Endothelial cell of umbilical vein (primary cell): ENCODE measurements around the gene ARMC8. TPM values are rescaled to one million over a fixed set of nuclear protein-coding genes. Genes with fewer than 3 reads are reported as not detected.

ENCODE experiments used
- BruUV-seq: library from RNA; stranded (reverse); fragments of 400-500 nt; replicated peaks from 2 replicates; lab custom pipeline; 2021; lab: Mats Ljungman, UMichigan
- CTCF ChIA-PET: fragments of 300-600, 350-600 bp; sonication (Branson Sonifier 250); formaldehyde crosslinking; loops from one replicate; lab custom pipeline; 2021; ENCODE audit warnings: antibody characterized with exemption, inconsistent platforms; lab: Charles Lee
- POLR2A ChIA-PET: fragments of 300-600, 350-600 bp; sonication (Branson Sonifier 250); formaldehyde crosslinking; loops from one replicate; lab custom pipeline; 2021; ENCODE audit warnings: antibody characterized with exemption, inconsistent platforms; lab: Charles Lee
- DNase-seq: peaks from one replicate; pipeline ENCODE4 v3.0.0-alpha.2; 2011; ENCODE audit warnings: low read depth, low spot score
- FAIRE-seq: peaks from 2 replicates; lab custom pipeline; 2011; peaks lifted over from hg19 to GRCh38; lab: Jason Lieb, UNC
- H2AFZ ChIP-seq: 2 replicates; pipeline ENCODE4 v1.6.0; 2012; ENCODE audit warnings: low read depth, low read length, control low read depth, inconsistent platforms
- H3K27ac ChIP-seq: 2 replicates; pipeline ENCODE4 v1.5.1; 2011; ENCODE audit warnings: low read depth, mild to moderate bottlenecking, control low read depth, low read length, moderate library complexity; ENCODE audit not compliant: insufficient read depth
- H3K27me3 ChIP-seq, 2 experiments: 2 replicates each; pipeline versions ENCODE4 v1.6.0 to v1.6.1; 2011; ENCODE audit warnings: low read length in 2 of 2, mixed read lengths in 1 of 2; ENCODE audit not compliant: control insufficient read depth in 2 of 2, insufficient read depth in 2 of 2
- H3K36me3 ChIP-seq, 2 experiments: 2 replicates in 1 of 2; 3 replicates in 1 of 2; pipeline ENCODE4 v1.5.1; 2011; ENCODE audit warnings: low read length in 2 of 2, mild to moderate bottlenecking in 1 of 2, moderate library complexity in 1 of 2; ENCODE audit not compliant: control insufficient read depth in 2 of 2, insufficient read depth in 2 of 2; ENCODE audit errors: extremely low read depth in 1 of 2
- H3K4me1 ChIP-seq: 3 replicates; pipeline ENCODE4 v1.5.1; 2011; ENCODE audit warnings: mild to moderate bottlenecking, low read length; ENCODE audit not compliant: control insufficient read depth, insufficient read depth; ENCODE audit errors: extremely low read depth
- H3K4me2 ChIP-seq: 2 replicates; pipeline ENCODE4 v1.6.1; 2011; ENCODE audit warnings: low read length, control low read depth, mixed read lengths; ENCODE audit not compliant: insufficient read depth
- H3K4me3 ChIP-seq, 3 experiments: fragments of 200-600 bp in 1 of 3; sonication (generic), shearing (Covaris generic) in 1 of 3; replicated peaks in 1 of 3; 2 replicates each; pipeline ENCODE4 v1.5.1; 2011 to 2016; ENCODE audit warnings: control low read depth in 3 of 3, low read length in 3 of 3, mild to moderate bottlenecking in 2 of 3, inconsistent platforms in 1 of 3, low read depth in 1 of 3, moderate library complexity in 1 of 3; ENCODE audit not compliant: insufficient read depth in 1 of 3
- H3K79me2 ChIP-seq: 2 replicates; pipeline ENCODE4 v1.6.0; 2012; ENCODE audit warnings: low read length, inconsistent platforms; ENCODE audit not compliant: control insufficient read depth, insufficient read depth
- H3K9ac ChIP-seq: replicated peaks from 2 replicates; pipeline ENCODE3; 2011; ENCODE audit warnings: low read length, control low read depth; ENCODE audit not compliant: insufficient read depth; ENCODE audit errors: extremely low read depth
- H3K9me1 ChIP-seq: replicated peaks from 3 replicates; pipeline ENCODE4 v1.6.0; 2011; ENCODE audit warnings: mild to moderate bottlenecking, low read length; ENCODE audit not compliant: control insufficient read depth, insufficient read depth; ENCODE audit errors: extremely low read depth
- H3K9me3 ChIP-seq: replicated peaks from 2 replicates; pipeline ENCODE4 v1.5.1; 2012; ENCODE audit warnings: low read length, inconsistent platforms; ENCODE audit not compliant: control insufficient read depth, insufficient read depth
- H4K20me1 ChIP-seq: replicated peaks from 2 replicates; pipeline ENCODE3; 2011; ENCODE audit warnings: mild to moderate bottlenecking, low read length; ENCODE audit not compliant: control insufficient read depth, insufficient read depth; ENCODE audit errors: extremely low read depth
- EZH2 ChIP-seq: IDR thresholded peaks from 2 replicates; pipeline ENCODE4 v1.6.1; 2012; ENCODE audit warnings: borderline replicate concordance, low read depth, mild to moderate bottlenecking, moderate library complexity, low read length, inconsistent platforms; ENCODE audit not compliant: severe bottlenecking
- FOS ChIP-seq: IDR thresholded peaks from 2 replicates; pipeline ENCODE4 v1.6.1; 2011; ENCODE audit warnings: mild to moderate bottlenecking, low read length, moderate library complexity, borderline replicate concordance; ENCODE audit not compliant: insufficient read depth
- GATA2 ChIP-seq: IDR thresholded peaks from 2 replicates; pipeline ENCODE4 v1.7.0; 2011; ENCODE audit warnings: low read depth, mild to moderate bottlenecking, moderate library complexity, mixed read lengths, low read length; ENCODE audit not compliant: insufficient read length, insufficient read depth
- JUN ChIP-seq: IDR thresholded peaks from 2 replicates; pipeline ENCODE4 v1.6.1; 2011; ENCODE audit warnings: borderline replicate concordance, low read depth; ENCODE audit not compliant: insufficient read length, insufficient read depth
- MYC ChIP-seq: IDR thresholded peaks from one replicate; pipeline ENCODE4 v1.6.1; 2011; ENCODE audit warnings: mild to moderate bottlenecking, low read depth, low read length
- POLR2A ChIP-seq: IDR thresholded peaks from 2 replicates; pipeline ENCODE4 v1.6.1; 2012; ENCODE audit warnings: low read depth, mild to moderate bottlenecking, control low read depth, low read length
- POLR2AphosphoS5 ChIP-seq: IDR thresholded peaks from 2 replicates; pipeline ENCODE4 v1.6.1; 2012; ENCODE audit warnings: low read depth, mild to moderate bottlenecking, control low read depth, low read length, moderate library complexity; ENCODE audit not compliant: insufficient read depth
- dilution Hi-C: fragments of 300-500 bp; cut with MboI; formaldehyde crosslinking; loops from one replicate; pipeline ENCODE4 v1.15.0; 2019; ENCODE audit warnings: low sequenced_read_pairs; ENCODE audit not compliant: extremely low pct_ligation_motif_present
- intact Hi-C: fragments of 100-400 bp; cut with micrococcal nuclease; formaldehyde crosslinking; loops from one replicate; pipeline ENCODE4 v1.10.0; 2022
- polyA plus RNA-seq, 4 experiments: library from polyadenylated mRNA; depleted of rRNA in 3 of 4; stranded (reverse) in 3 of 4; unstranded in 1 of 4; fragments of >200 nt; gene quantifications; 2 replicates each; pipeline versions ENCODE4 v1.2.1 to v1.2.3, GENCODE V29; 2011 to 2012; ENCODE audit warnings: missing spikeins in 1 of 4
- total RNA-seq: library from RNA; stranded (reverse); gene quantifications from 2 replicates; pipeline ENCODE4 v1.2.3, GENCODE V29; 2021
- TF ChIP-seq, protein P1 (sequence below): IDR thresholded peaks from 2 replicates; pipeline ENCODE4 v1.6.1; 2011; ENCODE audit not compliant: insufficient read depth, insufficient read length
- TF ChIP-seq, protein P2 (sequence below), 2 donors: IDR thresholded peaks; 1 replicate in 1 of 2; 2 replicates in 1 of 2; pipeline ENCODE4 v1.5.1; 2011; ENCODE audit warnings: low read length in 2 of 2, mild to moderate bottlenecking in 2 of 2, moderate library complexity in 2 of 2, control low read depth in 1 of 2, inconsistent platforms in 1 of 2, low read depth in 1 of 2; ENCODE audit not compliant: insufficient read depth in 1 of 2; ENCODE audit errors: extremely low read depth in 1 of 2

ARMC8 gene
- total and polyA plus RNA-seq, 2 donors (not counting 3 experiments of a cell fraction or from before 2014, with no cell fraction given), result 39.6 to 46.0 TPM

DNA sequence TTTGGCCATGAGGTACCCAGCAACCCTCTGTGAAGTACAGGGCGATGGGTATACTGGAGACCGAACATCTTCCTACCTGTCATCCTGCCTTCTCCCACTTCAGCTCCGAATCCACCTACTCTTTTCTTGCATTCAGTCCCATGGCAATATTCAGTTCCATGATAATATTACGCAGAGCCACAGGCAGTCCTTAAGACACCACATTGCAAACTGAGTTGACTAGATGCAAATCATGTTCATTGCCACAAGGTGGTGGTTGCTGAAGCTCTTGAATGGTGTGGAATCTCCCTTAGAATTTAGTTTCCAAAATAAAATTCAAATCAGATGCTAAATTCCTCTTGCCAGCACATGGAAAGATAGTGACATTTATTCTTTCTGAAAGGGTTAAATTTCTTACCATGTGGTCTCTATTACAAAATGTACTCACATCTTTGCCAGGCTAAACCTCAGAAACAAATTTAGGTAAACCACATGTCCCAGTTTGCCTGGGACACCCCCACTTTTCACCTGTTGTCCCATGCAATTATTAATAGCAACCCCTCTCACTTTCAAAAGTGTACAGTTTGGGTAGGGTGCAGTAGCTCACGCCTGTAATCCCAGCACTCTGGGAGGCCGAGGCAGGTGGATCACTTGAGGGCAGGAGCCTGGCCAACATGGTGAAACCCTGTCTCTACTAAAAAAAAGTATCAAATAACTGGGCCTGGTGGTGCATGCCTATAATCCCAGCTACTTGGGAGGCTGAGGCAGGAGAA is 144.2 kb downstream of the ARMC8 start:
- no TSS peak for BruUV-seq
- H3K79me2 ChIP-seq, result no peaks in the 10 kb centered on the region
- CTCF ChIA-PET, result interaction anchor here (0.5 to 1.9 kb wide), 8 partner anchors 16 to 592 kb away, joined by 3 to 10 read pairs (median 4); no protein-coding TSS in a partner anchor
- FAIRE-seq, result no peak
- TF ChIP-seq POLR2AphosphoS5, result no peak
- no peak for TF ChIP-seq FOS
- TF ChIP-seq, protein P1, sequence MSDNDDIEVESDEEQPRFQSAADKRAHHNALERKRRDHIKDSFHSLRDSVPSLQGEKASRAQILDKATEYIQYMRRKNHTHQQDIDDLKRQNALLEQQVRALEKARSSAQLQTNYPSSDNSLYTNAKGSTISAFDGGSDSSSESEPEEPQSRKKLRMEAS, result no peak
- no peak for TF ChIP-seq EZH2
- no peak for TF ChIP-seq POLR2A
- TF ChIP-seq, protein P2, sequence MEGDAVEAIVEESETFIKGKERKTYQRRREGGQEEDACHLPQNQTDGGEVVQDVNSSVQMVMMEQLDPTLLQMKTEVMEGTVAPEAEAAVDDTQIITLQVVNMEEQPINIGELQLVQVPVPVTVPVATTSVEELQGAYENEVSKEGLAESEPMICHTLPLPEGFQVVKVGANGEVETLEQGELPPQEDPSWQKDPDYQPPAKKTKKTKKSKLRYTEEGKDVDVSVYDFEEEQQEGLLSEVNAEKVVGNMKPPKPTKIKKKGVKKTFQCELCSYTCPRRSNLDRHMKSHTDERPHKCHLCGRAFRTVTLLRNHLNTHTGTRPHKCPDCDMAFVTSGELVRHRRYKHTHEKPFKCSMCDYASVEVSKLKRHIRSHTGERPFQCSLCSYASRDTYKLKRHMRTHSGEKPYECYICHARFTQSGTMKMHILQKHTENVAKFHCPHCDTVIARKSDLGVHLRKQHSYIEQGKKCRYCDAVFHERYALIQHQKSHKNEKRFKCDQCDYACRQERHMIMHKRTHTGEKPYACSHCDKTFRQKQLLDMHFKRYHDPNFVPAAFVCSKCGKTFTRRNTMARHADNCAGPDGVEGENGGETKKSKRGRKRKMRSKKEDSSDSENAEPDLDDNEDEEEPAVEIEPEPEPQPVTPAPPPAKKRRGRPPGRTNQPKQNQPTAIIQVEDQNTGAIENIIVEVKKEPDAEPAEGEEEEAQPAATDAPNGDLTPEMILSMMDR (IDR thresholded peaks at IDR 0.05; ENCODE audit: extremely low read depth in 1 of 2, insufficient read depth in 1 of 2, low read depth in 1 of 2, low read length in 2 of 2), result no peak
- no peak for TF ChIP-seq MYC
- TF ChIP-seq GATA2, result no peak
- TF ChIP-seq JUN, result no peak
- no peak overlapping the region for H3K9ac ChIP-seq
- dilution Hi-C loops (no loop called here), intact Hi-C loops (loop anchor here (5.0 to 10.0 kb wide), 2 partner anchors 86 to 263 kb away; partner anchors contain the start of gene CEP70)
- H2AFZ ChIP-seq, result no peak overlapping the region
- H3K9me3 ChIP-seq, result no peaks in the 10 kb centered on the region
- H3K4me2 ChIP-seq, result no peak overlapping the region
- no peaks in the 10 kb centered on the region for H3K36me3 ChIP-seq
- H4K20me1 ChIP-seq, result no peaks in the 10 kb centered on the region
- H3K27me3 ChIP-seq, result peaks cover 6 to 9% of the 10 kb centered on the region in 2 experiments
- no peaks in the 10 kb centered on the region for H3K9me1 ChIP-seq
- no peak overlapping the region for H3K27ac ChIP-seq
- no peak for DNase-seq
- POLR2A ChIA-PET, result no interaction called here
- peaks cover 13% of the 10 kb centered on the region for H3K4me1 ChIP-seq
- H3K4me3 ChIP-seq, result no peak overlapping the region
